Coronary artery (tissue), 2 donors: ENCODE measurements around the gene GSPT1.
"Not testable (repeated sequence)": the region's sequence is repeated elsewhere in the genome, so short reads cannot be mapped to it uniquely, and the experiment has no call there.

Experiments used
- DNase-seq: peaks from one replicate; pipeline ENCODE4 v3.0.0-alpha.2; 2017; ENCODE audit warnings: low spot score
- H3K27ac ChIP-seq, 2 donors: fragments of 200-600 bp; sonication (generic); one replicate each; pipeline ENCODE4 v1.5.1; 2016 to 2019
- H3K4me3 ChIP-seq: fragments of 200-600 bp; sonication (generic); 2 replicates; pipeline ENCODE4 v1.5.1; 2016; ENCODE audit warnings: mild to moderate bottlenecking, moderate library complexity
- CTCF ChIP-seq: fragments of 200-600 bp; sonication (generic); IDR thresholded peaks from one replicate; pipeline ENCODE4 v1.5.1; 2019; ENCODE audit warnings: antibody characterized with exemption

Gene GSPT1

GRCh38 chr16:11915644-11916523 is at the start of gene GSPT1:
Gene GSPT1, minus strand, starts transcription at chr16:11915956. Its CDS starts 236 bp downstream, at chr16:11915720.
- TF ChIP-seq CTCF: no peak
- DNase-seq: peak; percentile 99
- peak within 1 kb of the TSS; percentile 87 for H3K4me3 ChIP-seq
- H3K27ac ChIP-seq: peak within 1 kb of the TSS; percentile 79 to 91

GRCh38 chr16:11964761-11965551 is 49.2 kb upstream of the GSPT1 start, which contains the start of gene TNFRSF17:
Gene TNFRSF17, plus strand, starts transcription at chr16:11965210. Its CDS starts 115 bp downstream, at chr16:11965325.
- DNase-seq: no peak
- Histone ChIP-seq H3K4me3 (no peak within 1 kb of the TSS), H3K27ac (no peak within 1 kb of the TSS)
- TF ChIP-seq CTCF: no peak

- TF ChIP-seq CTCF: no peak
- no peak for DNase-seq
- H3K27ac ChIP-seq: no peak overlapping the region
- no peak overlapping the region for H3K4me3 ChIP-seq
These were observed 48.0 kb upstream of the GSPT1 start for GRCh38 chr16:11963706-11964105.

GRCh38 chr16:11962978-11963377 is 47.2 kb upstream of the GSPT1 start:
- H3K4me3 ChIP-seq, H3K27ac ChIP-seq, DNase-seq: not testable (repeated sequence)

- DNase-seq, H3K4me3 ChIP-seq, H3K27ac ChIP-seq: not testable (repeated sequence)
These were observed 46.7 kb upstream of the GSPT1 start for GRCh38 chr16:11962457-11962856.

GRCh38 chr16:11957591-11958395 is 42.0 kb upstream of the GSPT1 start:
- no peak for DNase-seq
- H3K4me3 ChIP-seq: no peak overlapping the region
- no peak overlapping the region for H3K27ac ChIP-seq
- no peak for TF ChIP-seq CTCF

GRCh38 chr16:11956558-11956957 is 40.8 kb upstream of the GSPT1 start:
- Histone ChIP-seq H3K4me3 (no peak overlapping the region), H3K27ac (no peak overlapping the region)
- no peak for TF ChIP-seq CTCF
- no peak for DNase-seq
